Measurements from ENCODE around the gene CCDC127.

DNA sequence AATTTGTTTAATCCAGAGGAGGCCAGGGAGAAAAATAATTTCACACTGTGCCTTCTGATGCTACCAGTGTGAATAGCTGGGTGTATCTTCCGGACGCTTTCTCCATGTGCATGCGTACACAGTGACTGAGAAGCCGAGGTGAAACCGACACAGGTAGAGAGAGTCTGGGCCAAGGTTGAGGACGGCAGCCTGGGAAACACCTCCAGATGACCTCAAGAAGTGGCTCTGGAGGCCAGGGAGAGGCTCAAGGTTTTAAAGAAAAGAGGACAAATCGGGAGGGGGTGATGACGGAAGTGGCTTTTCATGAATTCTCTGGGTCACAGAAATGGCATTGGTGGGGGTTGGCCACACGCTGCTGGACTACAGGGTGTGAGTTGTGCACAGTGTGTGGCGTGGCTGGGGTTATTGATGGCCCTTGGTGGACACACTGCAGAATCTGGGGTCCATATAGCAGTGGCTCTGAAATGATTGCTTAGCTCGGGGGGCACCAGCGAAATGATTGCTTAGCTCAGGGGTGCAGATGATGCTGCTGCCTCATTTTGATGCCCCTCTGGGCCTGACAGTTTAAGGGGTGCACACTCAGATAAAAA lies 60.7 kb downstream of the CCDC127 start:
- TF ChIP-seq, protein P1, sequence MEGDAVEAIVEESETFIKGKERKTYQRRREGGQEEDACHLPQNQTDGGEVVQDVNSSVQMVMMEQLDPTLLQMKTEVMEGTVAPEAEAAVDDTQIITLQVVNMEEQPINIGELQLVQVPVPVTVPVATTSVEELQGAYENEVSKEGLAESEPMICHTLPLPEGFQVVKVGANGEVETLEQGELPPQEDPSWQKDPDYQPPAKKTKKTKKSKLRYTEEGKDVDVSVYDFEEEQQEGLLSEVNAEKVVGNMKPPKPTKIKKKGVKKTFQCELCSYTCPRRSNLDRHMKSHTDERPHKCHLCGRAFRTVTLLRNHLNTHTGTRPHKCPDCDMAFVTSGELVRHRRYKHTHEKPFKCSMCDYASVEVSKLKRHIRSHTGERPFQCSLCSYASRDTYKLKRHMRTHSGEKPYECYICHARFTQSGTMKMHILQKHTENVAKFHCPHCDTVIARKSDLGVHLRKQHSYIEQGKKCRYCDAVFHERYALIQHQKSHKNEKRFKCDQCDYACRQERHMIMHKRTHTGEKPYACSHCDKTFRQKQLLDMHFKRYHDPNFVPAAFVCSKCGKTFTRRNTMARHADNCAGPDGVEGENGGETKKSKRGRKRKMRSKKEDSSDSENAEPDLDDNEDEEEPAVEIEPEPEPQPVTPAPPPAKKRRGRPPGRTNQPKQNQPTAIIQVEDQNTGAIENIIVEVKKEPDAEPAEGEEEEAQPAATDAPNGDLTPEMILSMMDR (IDR thresholded peaks at IDR 0.05), result no peak
- no peak for TF ChIP-seq POLR2A (IDR thresholded peaks at IDR 0.05)
